GM15510 (cell line): ENCODE data around the gene POLR2F.

Experiments used
- POLR2A ChIP-seq: IDR thresholded peaks from 3 replicates; pipeline ENCODE4 v1.6.1; 2011; ENCODE audit warnings: borderline replicate concordance; ENCODE audit not compliant: insufficient read length; ENCODE audit errors: extremely low read depth

Gene POLR2F

DNA sequence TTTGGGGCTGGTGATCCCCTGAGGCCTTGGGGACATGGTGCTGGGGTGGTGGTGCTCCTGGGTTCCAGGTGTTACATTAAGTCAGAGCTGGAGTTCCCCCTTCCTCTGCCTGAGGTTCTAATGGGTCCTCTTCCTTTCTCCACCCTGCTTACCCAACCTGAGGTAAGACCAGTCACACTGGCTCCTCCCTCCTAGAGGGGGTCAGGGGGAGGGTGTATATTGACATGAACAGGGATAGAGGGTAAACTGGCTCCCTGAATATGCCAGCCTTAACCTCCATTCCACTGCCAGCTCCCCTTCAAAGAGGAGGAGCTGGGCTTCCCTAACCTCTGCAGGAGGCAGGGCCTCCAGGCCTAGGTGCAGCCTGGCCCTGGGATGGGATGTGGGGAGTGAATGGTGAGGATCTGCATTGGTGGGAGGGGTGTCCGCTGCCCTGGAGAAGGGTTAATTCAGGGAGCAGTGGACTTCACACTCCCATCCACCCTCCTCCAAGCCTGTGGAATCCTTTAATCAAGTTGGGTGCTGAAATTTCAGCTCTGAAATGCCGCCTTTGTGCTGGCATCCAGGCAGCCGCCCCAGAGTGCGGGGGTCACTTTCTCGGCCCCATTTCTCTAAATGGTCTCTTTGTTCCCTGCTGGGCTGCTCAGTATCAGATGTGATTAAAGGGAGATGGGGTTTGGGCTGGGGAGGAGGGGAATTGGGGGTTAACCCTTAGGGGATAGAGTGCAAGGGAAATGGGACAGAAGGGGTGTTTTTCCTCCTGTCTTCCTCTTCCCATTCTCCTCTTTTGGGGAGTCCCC is 15.2 kb downstream of the POLR2F start:
- no peak for TF ChIP-seq POLR2A

GRCh38 chr22:37970864-37971263 is 17.4 kb downstream of the POLR2F start:
- TF ChIP-seq POLR2A = no peak

DNA sequence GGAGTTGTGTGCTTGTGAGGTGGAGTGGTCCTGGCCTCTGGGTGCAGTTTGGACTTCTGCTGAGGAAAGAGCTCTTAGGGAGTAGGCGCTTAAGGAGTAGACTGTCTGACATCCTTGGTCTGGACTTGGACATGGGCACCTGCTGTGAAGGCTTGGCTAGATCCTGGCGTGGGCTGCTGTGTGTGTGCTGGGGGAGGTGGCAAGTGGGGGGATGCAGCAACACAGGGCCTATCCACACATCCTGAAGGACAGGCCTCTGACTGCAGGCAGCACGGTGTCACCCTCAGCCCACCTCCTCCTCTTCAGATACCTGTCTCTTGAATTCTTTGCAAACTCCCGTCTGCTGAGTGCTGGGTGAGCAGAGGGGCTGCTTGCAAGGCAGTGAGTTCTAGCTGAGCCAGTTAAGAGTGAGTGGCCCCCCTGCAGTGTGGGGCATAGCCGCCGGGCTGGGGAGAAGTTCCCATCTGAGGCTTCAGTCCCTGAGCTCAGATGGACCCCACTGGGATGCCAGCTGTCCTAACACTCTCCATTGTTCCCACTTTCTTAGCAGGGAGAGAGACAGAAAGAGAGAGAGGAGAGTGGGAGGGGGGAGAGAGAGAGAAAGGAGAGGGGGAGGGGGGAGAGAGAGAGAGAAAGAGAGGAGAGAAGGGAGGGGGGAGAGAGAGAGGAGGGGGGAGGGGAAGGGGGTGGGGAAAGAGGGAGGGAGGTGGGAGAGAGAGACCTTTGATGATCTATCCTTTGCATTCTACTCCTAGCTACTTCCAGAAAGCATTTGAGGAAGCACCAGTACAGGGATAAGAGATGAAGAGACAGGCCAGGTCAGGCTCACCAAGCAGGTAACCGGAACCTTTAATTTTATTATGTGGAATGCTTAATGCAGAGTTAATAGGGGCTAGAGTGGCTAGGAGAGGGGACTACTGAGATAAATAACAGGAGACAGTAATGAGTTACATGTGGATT is 18.3 kb downstream of the POLR2F start:
- TF ChIP-seq POLR2A = no peak

DNA sequence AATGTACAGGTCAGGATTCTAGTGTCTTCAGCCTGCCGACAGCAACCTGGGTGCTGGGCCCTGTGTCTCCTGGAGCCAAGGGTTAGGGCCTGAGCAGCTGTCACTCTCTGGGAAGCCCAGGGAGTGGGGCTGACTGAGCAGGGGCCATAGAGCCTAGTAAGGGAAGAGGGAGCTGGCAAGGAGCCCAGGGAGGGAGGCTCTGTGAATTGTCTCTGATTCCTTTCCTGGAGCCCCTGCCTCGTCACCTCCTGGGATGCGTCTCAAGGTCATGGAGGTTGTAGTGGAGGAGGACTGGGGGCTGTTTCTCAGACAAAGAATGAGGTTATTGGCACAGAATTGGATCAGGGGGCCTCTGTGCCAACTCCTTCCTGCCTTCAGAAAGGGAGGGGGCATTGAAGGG is 19.0 kb downstream of the POLR2F start:
- TF ChIP-seq POLR2A = no peak

GRCh38 chr22:37973271-37974170 is 20.0 kb downstream of the POLR2F start:
- TF ChIP-seq POLR2A = no peak

GRCh38 chr22:37975153-37975552 is 21.7 kb downstream of the POLR2F start:
- TF ChIP-seq POLR2A = no peak

DNA sequence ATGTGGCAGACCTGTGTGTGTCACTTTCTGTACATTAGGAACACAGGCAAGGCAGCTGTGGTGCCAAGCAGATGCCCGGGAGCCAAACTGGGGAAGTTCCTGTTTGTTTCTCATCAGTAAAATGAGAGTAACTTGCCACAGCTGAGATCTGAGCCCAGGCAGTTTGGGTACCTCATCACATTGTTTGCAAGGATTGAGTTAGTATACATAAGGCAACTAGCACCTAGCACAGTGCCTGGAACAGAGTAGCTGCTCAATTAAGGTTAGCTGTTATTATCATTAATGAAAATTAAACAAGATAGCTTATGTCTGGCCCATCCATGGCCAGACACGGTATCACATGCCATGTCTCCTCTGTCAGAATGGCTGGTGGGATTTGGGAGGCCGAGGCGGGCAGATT is 23.0 kb downstream of the POLR2F start:
- no peak for TF ChIP-seq POLR2A

DNA sequence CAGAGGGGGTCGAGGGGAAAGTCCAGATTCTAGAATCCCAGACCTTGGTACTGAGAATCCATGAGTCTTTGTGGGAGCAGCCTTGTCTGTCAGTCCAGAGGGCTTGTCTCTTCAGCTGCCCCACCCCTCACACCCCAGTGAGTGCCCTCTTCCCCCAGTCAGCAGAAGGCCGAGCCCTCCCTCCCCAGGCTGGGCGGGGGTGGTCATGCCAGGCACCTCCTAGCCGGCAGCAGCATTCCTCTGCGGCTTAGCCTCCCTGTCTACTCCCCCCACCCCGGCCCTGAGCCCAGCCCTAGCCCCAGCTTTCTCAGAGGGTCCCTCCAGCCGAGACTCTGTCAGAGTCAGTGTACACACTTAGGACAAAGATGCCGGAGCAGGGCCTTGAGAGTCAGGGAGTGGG is 26.3 kb downstream of the POLR2F start:
- no peak for TF ChIP-seq POLR2A

GRCh38 chr22:37981282-37982011 is 27.9 kb downstream of the POLR2F start:
- no peak for TF ChIP-seq POLR2A

GRCh38 chr22:37982151-37982785 is 28.8 kb downstream of the POLR2F start:
- TF ChIP-seq POLR2A = no peak

DNA sequence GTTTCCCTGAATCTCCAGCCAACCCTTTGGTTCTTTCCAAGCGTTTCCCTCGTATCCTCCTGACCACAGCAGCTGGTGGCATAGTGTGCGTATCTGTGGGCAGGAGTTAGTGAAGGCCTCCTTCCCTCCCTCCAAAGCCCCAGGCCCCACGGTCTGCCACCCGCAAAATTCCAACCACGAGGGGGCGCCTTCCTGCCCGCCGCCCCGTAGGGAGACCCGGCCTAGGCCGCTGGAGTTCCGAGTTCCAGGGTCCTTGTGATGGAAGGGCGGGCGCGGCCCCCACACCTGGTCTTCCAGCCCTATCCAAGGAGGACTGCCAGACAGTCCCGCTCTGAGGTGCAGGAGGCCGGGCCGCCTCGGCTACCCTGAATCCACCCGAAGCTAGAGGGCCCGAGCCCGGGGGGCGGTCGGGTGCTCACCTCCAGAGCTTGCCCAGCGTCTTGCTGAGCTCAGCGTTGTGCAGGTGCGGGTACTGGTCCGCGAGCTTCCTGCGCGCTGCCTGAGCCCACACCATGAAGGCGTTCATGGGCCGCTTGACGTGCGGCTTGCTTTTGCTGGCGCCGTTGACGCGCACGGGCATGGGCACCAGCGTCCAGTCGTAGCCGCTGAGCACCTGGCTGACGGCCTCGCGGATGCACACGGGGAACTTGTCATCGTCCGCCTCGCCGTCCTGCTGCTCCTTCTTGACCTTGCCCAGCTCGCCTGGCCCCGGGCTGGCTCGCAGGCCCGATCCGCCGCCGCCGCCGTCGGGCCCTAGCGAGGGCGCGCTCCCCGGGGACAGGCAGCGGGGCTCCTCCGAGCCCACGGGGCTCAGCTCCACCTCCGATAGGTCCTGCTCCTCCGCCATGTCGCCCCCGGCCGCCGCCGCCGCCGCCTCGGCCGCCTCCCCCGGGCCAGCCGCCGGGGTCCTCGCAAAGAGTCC is 29.7 kb downstream of the POLR2F start:
- TF ChIP-seq POLR2A = no peak
